Measurements from ENCODE around the gene AP2A2.

Gene AP2A2

GRCh38 chr11:909406-909805 is 16.3 kb upstream of the AP2A2 start:
- peak overlapping the region; percentile 85 for H3K4me3 ChIP-seq (ENCODE audit: low read depth, low read length)
- TF ChIP-seq CTCF (IDR thresholded peaks at IDR 0.05; ENCODE audit: low read depth, low read length), result no peak

- TF ChIP-seq CTCF (IDR thresholded peaks at IDR 0.05; ENCODE audit: low read depth, low read length), result no peak
Measured at GRCh38 chr11:910044-910588, 15.6 kb upstream of the AP2A2 start.

GRCh38 chr11:910589-911030 is 15.1 kb upstream of the AP2A2 start, which contains the start of gene CHID1:
Gene CHID1, minus strand, starts transcription at chr11:910810. Its CDS starts 5,994 bp downstream, at chr11:904816.
- TF ChIP-seq CTCF (IDR thresholded peaks at IDR 0.05; ENCODE audit: low read depth, low read length), result no peak
- H3K4me3 ChIP-seq (ENCODE audit: low read depth, low read length), result peak within 1 kb of the TSS; percentile 85

More at GRCh38 chr11:910044-910588, 15.6 kb upstream of the AP2A2 start:
- peak overlapping the region; percentile 85 for H3K4me3 ChIP-seq (ENCODE audit: low read depth, low read length)

- no peak for TF ChIP-seq CTCF (IDR thresholded peaks at IDR 0.05; ENCODE audit: low read depth, low read length)
- H3K4me3 ChIP-seq (ENCODE audit: low read depth, low read length), result peak overlapping the region; percentile 85
Measured at GRCh38 chr11:911031-911889, 14.4 kb upstream of the AP2A2 start.

- TF ChIP-seq CTCF (IDR thresholded peaks at IDR 0.05; ENCODE audit: low read depth, low read length), result no peak
- no peak overlapping the region for H3K4me3 ChIP-seq (ENCODE audit: low read depth, low read length)
Measured at GRCh38 chr11:911890-912219, 13.8 kb upstream of the AP2A2 start.

GRCh38 chr11:912266-912665 is 13.4 kb upstream of the AP2A2 start:
- H3K4me3 ChIP-seq (ENCODE audit: low read depth, low read length), result no peak overlapping the region
- no peak for TF ChIP-seq CTCF (IDR thresholded peaks at IDR 0.05; ENCODE audit: low read depth, low read length)

GRCh38 chr11:913043-913442 is 12.6 kb upstream of the AP2A2 start:
- TF ChIP-seq CTCF (IDR thresholded peaks at IDR 0.05; ENCODE audit: low read depth, low read length), result no peak
- H3K4me3 ChIP-seq (ENCODE audit: low read depth, low read length), result no peak overlapping the region
